HepG2 (cell line): ENCODE results near the gene FHDC1. TPM values are rescaled to one million over a fixed set of nuclear protein-coding genes. Genes with fewer than 3 reads are reported as not detected.

Experiments used
- ATAC-seq: fragments of 200-7000 bp; cut with Tn5 transposase; 3 replicates; pipeline ENCODE4 v1.9.1; 2020; ENCODE audit warnings: mild to moderate bottlenecking, moderate library complexity
- BruUV-seq: library from RNA; stranded (reverse); fragments of 400-500 nt; replicated peaks from 2 replicates; lab custom pipeline; 2021; lab: Mats Ljungman, UMichigan
- CTCF ChIA-PET: fragments of 300-600 bp; formaldehyde crosslinking; extraction: SDS; loops from one replicate; lab custom pipeline; 2021; ENCODE audit warnings: low total read pairs, inconsistent platforms, low intra/inter-chr PET ratio; lab: Yijun Ruan, JAX
- POLR2A ChIA-PET: fragments of 350-600 bp; sonication (Branson Sonifier 250); formaldehyde crosslinking; loops from one replicate; lab custom pipeline; 2020; ENCODE audit warnings: antibody characterized with exemption, inconsistent platforms; lab: Yijun Ruan, JAX
- DNase-seq: peaks from one replicate; pipeline ENCODE4 v3.0.0-alpha.2; 2015; ENCODE audit warnings: low spot score
- FAIRE-seq: peaks from 3 replicates; lab custom pipeline; 2011; peaks lifted over from hg19 to GRCh38; lab: Jason Lieb, UNC
- H2AFZ ChIP-seq: one replicate; pipeline ENCODE4 v1.6.1; 2011; ENCODE audit warnings: low read length, inconsistent platforms
- H3K27ac ChIP-seq: fragments of 300-600 bp; 3 replicates; pipeline ENCODE4 v1.8.0; 2011; ENCODE audit warnings: mixed run types, mild to moderate bottlenecking, mixed read lengths, low read length, inconsistent platforms; ENCODE audit not compliant: insufficient read depth; ENCODE audit errors: extremely low read length
- H3K27me3 ChIP-seq, 2 experiments: fragments of 200-600 bp in 1 of 2; 2 replicates in 1 of 2; 3 replicates in 1 of 2; pipeline versions ENCODE4 v1.6.0 to v1.8.0; 2011; ENCODE audit warnings: low read length in 2 of 2, mild to moderate bottlenecking in 2 of 2, moderate library complexity in 2 of 2, inconsistent platforms in 1 of 2; ENCODE audit not compliant: insufficient read depth in 2 of 2, control insufficient read depth in 1 of 2
- H3K36me3 ChIP-seq, 2 experiments: fragments of 200-600 bp in 1 of 2; replicated peaks in 1 of 2; 2 replicates in 1 of 2; 3 replicates in 1 of 2; pipeline versions ENCODE4 v1.5.1 to v1.8.0; 2011; ENCODE audit warnings: low read length in 2 of 2, inconsistent platforms in 1 of 2; ENCODE audit not compliant: insufficient read depth in 2 of 2, control insufficient read depth in 1 of 2
- H3K4me1 ChIP-seq: 2 replicates; pipeline ENCODE4 v1.5.1; 2012; ENCODE audit warnings: low read length, inconsistent platforms; ENCODE audit not compliant: insufficient read depth
- H3K4me2 ChIP-seq: 2 replicates; pipeline ENCODE4 v1.6.0; 2011; ENCODE audit warnings: low read depth, low read length, inconsistent platforms
- H3K4me3 ChIP-seq, 3 experiments: fragments of 200-600 bp in 1 of 3; sonication (generic), shearing (Covaris generic) in 1 of 3; replicated peaks in 1 of 3; 2 replicates each; pipeline ENCODE4 v1.5.1; 2011 to 2016; ENCODE audit warnings: low read length in 3 of 3, inconsistent platforms in 2 of 3, low read depth in 2 of 3, mild to moderate bottlenecking in 2 of 3, control low read depth in 1 of 3, mixed read lengths in 1 of 3; ENCODE audit not compliant: insufficient read depth in 1 of 3
- H3K79me2 ChIP-seq: one replicate; pipeline ENCODE4 v1.6.1; 2011; ENCODE audit warnings: low read length, inconsistent platforms; ENCODE audit not compliant: insufficient read depth
- H3K9ac ChIP-seq: 2 replicates; pipeline ENCODE4 v1.6.0; 2011; ENCODE audit warnings: mild to moderate bottlenecking, low read depth, low read length, inconsistent platforms; ENCODE audit not compliant: insufficient read depth
- H3K9me3 ChIP-seq: 2 replicates; pipeline ENCODE4 v1.5.1; 2012; ENCODE audit warnings: mild to moderate bottlenecking, low read length
- H4K20me1 ChIP-seq: 2 replicates; pipeline ENCODE4 v1.6.0; 2011; ENCODE audit warnings: inconsistent platforms, mild to moderate bottlenecking, low read length, moderate library complexity; ENCODE audit not compliant: insufficient read depth
- ATM ChIP-seq: fragments of 450-650 bp; IDR thresholded peaks from 2 replicates; pipeline ENCODE4 v1.7.1; 2017; ENCODE audit warnings: mild to moderate bottlenecking, borderline replicate concordance
- GFI1 ChIP-seq: sonication (generic); formaldehyde crosslinking; IDR thresholded peaks from 2 replicates; pipeline ENCODE4 v1.5.0; 2020; ENCODE audit warnings: missing genetic modification reagents, mild to moderate bottlenecking, borderline replicate concordance
- JDP2 ChIP-seq: sonication (generic); formaldehyde crosslinking; IDR thresholded peaks from 2 replicates; pipeline ENCODE4 v1.8.1; 2022; ENCODE audit warnings: missing genetic modification reagents, borderline replicate concordance
- KAT2B ChIP-seq: fragments of 150-350 bp; IDR thresholded peaks from 2 replicates; pipeline ENCODE4 v1.6.1; 2014; ENCODE audit warnings: low read depth, low read length, borderline replicate concordance
- MED1 ChIP-seq: sonication (generic); formaldehyde crosslinking; IDR thresholded peaks from 2 replicates; pipeline ENCODE4 v1.4.0; 2020; ENCODE audit warnings: missing genetic modification reagents
- SP140L ChIP-seq: sonication (generic); formaldehyde crosslinking; IDR thresholded peaks from 2 replicates; pipeline ENCODE4 v1.4.0; 2020; ENCODE audit warnings: missing genetic modification reagents, borderline replicate concordance
- THAP11 ChIP-seq: IDR thresholded peaks from 2 replicates; pipeline ENCODE4 v1.6.1; 2016; ENCODE audit warnings: missing biosample characterization, missing genetic modification reagents
- ZFP82 ChIP-seq: sonication (generic); formaldehyde crosslinking; IDR thresholded peaks from 2 replicates; pipeline ENCODE4 v1.5.1; 2020; ENCODE audit warnings: mild to moderate bottlenecking, missing genetic modification reagents, borderline replicate concordance
- ZNF543 ChIP-seq: sonication (generic); formaldehyde crosslinking; IDR thresholded peaks from 2 replicates; pipeline ENCODE4 v1.4.0; 2020; ENCODE audit warnings: mild to moderate bottlenecking, missing genetic modification reagents
- ZNF607 ChIP-seq: sonication (generic); formaldehyde crosslinking; IDR thresholded peaks from 2 replicates; pipeline ENCODE4 v1.5.1; 2020; ENCODE audit warnings: missing genetic modification reagents, mild to moderate bottlenecking, borderline replicate concordance
- WGBS: methylation state at CpG from one replicate; pipeline ENCODE4 v1.1.6; 2017; ENCODE audit warnings: low lambda C conversion rate; 5-methylcytosine and 5-hydroxymethylcytosine counted together
- in situ Hi-C: cut with HindIII; loops from 2 replicates; pipeline ENCODE4 v1.10.0; 2017; ENCODE audit warnings: low pct_unique_long_range_greater_than_20kb; ENCODE audit not compliant: extremely low pct_ligation_motif_present
- intact Hi-C: fragments of 100-400 bp; cut with micrococcal nuclease; formaldehyde crosslinking; loops from one replicate; pipeline ENCODE4 v1.10.0; 2022; ENCODE audit not compliant: unreplicated experiment
- polyA plus RNA-seq, 8 experiments: library from polyadenylated mRNA; depleted of rRNA in 3 of 8; stranded (reverse) in 7 of 8; unstranded in 1 of 8; fragments of >200 nt; fragmentation: Illumina TruSeq in 4 of 8; extraction: Trizol in 4 of 8; gene quantifications; 2 replicates each; pipeline versions ENCODE4 v1.2.1 to v1.2.3, GENCODE V29; 2011 to 2016; ENCODE audit warnings: low read depth in 4 of 8, missing spikeins in 1 of 8, mixed read lengths in 1 of 8; ENCODE audit not compliant: insufficient read depth in 1 of 8
- total RNA-seq, 5 experiments: library from RNA; depleted of rRNA; stranded (reverse); fragments of >200 nt; fragmentation: Illumina TruSeq; extraction: Trizol; gene quantifications; 2 replicates each; pipeline ENCODE4 v1.2.3, GENCODE V29; 2016; ENCODE audit warnings: low read depth in 1 of 5
- TF ChIP-seq, protein P1 (sequence below): IDR thresholded peaks from 2 replicates; pipeline ENCODE4 v1.6.1; 2016; ENCODE audit warnings: mild to moderate bottlenecking
- TF ChIP-seq, protein P2 (sequence below): sonication (generic); formaldehyde crosslinking; IDR thresholded peaks from 2 replicates; pipeline ENCODE4 v1.5.0; 2020; ENCODE audit warnings: missing genetic modification reagents
- TF ChIP-seq, protein P3 (sequence below): sonication (generic); formaldehyde crosslinking; IDR thresholded peaks from 2 replicates; pipeline ENCODE4 v1.9.0; 2021; ENCODE audit warnings: missing genetic modification reagents, mild to moderate bottlenecking, borderline replicate concordance
- TF ChIP-seq, protein P4 (sequence below): sonication (generic); formaldehyde crosslinking; IDR thresholded peaks from 2 replicates; pipeline ENCODE4 v1.4.0; 2020; ENCODE audit warnings: missing genetic modification reagents, mild to moderate bottlenecking, borderline replicate concordance
- TF ChIP-seq, protein P5 (sequence below): IDR thresholded peaks from 2 replicates; pipeline ENCODE4 v1.6.1; 2018; ENCODE audit warnings: missing genetic modification reagents

FHDC1 gene
- total and polyA plus RNA-seq, 2 of the 13 experiments (the other 11 are each of a cell fraction or from before 2014, with no cell fraction given): 0.07 to 0.15 TPM

DNA sequence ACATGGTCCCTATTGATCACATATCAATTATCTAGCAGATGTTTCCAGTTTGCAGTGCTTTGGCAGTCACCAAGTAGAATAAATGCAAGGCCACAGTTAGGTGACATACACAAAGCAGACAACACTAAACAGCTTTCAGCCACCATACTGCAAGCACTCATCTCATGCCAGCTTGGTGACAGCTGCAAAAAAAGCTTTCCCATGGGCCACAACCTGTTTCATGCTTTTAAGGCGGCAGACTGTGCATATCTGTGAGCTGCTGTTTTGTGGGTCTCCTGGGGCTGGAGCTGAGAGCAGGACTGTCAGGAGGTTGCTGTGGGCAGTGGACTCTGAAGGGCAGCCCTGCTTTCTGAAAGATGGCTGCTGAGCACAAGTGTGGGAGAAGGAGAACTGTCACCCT lies 82.6 kb downstream of the FHDC1 start (continued):
- TF ChIP-seq ZNF607 (CRISPR knock-in tag) (no peak), KAT2B (no peak), GFI1 (CRISPR knock-in tag) (no peak)
- TF ChIP-seq, protein P1, sequence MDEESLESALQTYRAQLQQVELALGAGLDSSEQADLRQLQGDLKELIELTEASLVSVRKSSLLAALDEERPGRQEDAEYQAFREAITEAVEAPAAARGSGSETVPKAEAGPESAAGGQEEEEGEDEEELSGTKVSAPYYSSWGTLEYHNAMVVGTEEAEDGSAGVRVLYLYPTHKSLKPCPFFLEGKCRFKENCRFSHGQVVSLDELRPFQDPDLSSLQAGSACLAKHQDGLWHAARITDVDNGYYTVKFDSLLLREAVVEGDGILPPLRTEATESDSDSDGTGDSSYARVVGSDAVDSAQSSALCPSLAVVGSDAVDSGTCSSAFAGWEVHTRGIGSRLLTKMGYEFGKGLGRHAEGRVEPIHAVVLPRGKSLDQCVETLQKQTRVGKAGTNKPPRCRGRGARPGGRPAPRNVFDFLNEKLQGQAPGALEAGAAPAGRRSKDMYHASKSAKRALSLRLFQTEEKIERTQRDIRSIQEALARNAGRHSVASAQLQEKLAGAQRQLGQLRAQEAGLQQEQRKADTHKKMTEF: no peak
- TF ChIP-seq, protein P2, sequence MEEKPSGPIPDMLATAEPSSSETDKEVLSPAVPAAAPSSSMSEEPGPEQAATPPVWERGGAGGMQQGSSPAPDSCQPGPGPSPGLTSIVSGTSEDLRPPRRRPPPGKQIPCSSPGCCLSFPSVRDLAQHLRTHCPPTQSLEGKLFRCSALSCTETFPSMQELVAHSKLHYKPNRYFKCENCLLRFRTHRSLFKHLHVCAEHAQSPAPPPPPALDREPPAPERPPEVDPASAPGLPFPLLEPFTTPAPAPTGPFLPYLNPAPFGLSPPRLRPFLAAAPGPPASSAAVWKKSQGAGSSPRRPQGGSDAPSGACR (CRISPR knock-in tag): no peak
- TF ChIP-seq, all 625 proteins: peak for 0

DNA sequence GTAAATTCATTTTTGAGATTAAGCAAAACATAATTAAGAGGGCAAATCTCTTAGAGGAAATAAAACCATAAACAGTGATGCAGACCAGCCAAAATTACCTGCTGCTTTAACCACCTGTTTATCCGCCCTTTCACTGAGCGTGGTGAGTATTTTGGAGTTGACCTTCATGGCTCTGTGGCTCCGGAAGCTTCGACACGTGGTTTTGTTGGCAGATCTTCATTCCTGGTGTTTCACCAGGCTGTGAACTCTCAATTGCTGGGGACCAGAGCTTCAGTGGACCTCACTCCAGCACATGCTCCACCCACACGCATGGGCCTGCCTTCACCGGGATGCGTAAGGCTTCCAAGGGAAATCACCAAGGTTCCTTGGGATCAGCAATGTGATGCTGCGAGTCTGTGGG lies 83.8 kb downstream of the FHDC1 start:
- WGBS: 70% methylated on average over 8 of the region's 9 CpGs
- H3K27me3 ChIP-seq: peaks cover 0 to 10% of the 10 kb centered on the region in 2 experiments; a peak in 2 of 5 replicates
- FAIRE-seq: no peak
- H3K27ac ChIP-seq: no peak overlapping the region
- H3K9me3 ChIP-seq: no peaks in the 10 kb centered on the region
- ChIA-PET CTCF (no interaction called here), POLR2A (no interaction called here)
- no peaks in the 10 kb centered on the region for H3K36me3 ChIP-seq
- H4K20me1 ChIP-seq: no peaks in the 10 kb centered on the region
- no peak overlapping the region for H3K4me3 ChIP-seq
- no peak overlapping the region for H2AFZ ChIP-seq
- H3K4me1 ChIP-seq: peaks cover 14% of the 10 kb centered on the region
- H3K9ac ChIP-seq: no peak overlapping the region
- BruUV-seq: no TSS peak
- H3K79me2 ChIP-seq: no peaks in the 10 kb centered on the region
- H3K4me2 ChIP-seq: no peak overlapping the region
- intact Hi-C loops: no loop called here
- in situ Hi-C loops: no loop called here
- ATAC-seq: no peak
- DNase-seq: no peak
- TF ChIP-seq THAP11 (CRISPR knock-in tag) (no peak), ATM (no peak), SP140L (CRISPR knock-in tag) (no peak), ZFP82 (CRISPR knock-in tag) (no peak), MED1 (CRISPR knock-in tag) (no peak), JDP2 (CRISPR knock-in tag) (no peak), ZNF543 (CRISPR knock-in tag) (no peak)
- TF ChIP-seq, protein P3, sequence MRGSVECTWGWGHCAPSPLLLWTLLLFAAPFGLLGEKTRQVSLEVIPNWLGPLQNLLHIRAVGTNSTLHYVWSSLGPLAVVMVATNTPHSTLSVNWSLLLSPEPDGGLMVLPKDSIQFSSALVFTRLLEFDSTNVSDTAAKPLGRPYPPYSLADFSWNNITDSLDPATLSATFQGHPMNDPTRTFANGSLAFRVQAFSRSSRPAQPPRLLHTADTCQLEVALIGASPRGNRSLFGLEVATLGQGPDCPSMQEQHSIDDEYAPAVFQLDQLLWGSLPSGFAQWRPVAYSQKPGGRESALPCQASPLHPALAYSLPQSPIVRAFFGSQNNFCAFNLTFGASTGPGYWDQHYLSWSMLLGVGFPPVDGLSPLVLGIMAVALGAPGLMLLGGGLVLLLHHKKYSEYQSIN (CRISPR knock-in tag): no peak
- TF ChIP-seq, protein P1: no peak
- TF ChIP-seq, protein P4, sequence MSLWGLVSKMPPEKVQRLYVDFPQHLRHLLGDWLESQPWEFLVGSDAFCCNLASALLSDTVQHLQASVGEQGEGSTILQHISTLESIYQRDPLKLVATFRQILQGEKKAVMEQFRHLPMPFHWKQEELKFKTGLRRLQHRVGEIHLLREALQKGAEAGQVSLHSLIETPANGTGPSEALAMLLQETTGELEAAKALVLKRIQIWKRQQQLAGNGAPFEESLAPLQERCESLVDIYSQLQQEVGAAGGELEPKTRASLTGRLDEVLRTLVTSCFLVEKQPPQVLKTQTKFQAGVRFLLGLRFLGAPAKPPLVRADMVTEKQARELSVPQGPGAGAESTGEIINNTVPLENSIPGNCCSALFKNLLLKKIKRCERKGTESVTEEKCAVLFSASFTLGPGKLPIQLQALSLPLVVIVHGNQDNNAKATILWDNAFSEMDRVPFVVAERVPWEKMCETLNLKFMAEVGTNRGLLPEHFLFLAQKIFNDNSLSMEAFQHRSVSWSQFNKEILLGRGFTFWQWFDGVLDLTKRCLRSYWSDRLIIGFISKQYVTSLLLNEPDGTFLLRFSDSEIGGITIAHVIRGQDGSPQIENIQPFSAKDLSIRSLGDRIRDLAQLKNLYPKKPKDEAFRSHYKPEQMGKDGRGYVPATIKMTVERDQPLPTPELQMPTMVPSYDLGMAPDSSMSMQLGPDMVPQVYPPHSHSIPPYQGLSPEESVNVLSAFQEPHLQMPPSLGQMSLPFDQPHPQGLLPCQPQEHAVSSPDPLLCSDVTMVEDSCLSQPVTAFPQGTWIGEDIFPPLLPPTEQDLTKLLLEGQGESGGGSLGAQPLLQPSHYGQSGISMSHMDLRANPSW: no peak
- TF ChIP-seq, protein P5, sequence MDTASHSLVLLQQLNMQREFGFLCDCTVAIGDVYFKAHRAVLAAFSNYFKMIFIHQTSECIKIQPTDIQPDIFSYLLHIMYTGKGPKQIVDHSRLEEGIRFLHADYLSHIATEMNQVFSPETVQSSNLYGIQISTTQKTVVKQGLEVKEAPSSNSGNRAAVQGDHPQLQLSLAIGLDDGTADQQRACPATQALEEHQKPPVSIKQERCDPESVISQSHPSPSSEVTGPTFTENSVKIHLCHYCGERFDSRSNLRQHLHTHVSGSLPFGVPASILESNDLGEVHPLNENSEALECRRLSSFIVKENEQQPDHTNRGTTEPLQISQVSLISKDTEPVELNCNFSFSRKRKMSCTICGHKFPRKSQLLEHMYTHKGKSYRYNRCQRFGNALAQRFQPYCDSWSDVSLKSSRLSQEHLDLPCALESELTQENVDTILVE (CRISPR knock-in tag): no peak
